ENCODE results near the gene GID8. TPM values are rescaled to one million over a fixed set of nuclear protein-coding genes. Genes with fewer than 3 reads are reported as not detected.

GID8 gene
- total and polyA plus RNA-seq, 2 of the 4 experiments (the other 2 are of a cell fraction): 21.5 to 33.9 TPM

- DNase-seq (no peak), ATAC-seq (ENCODE audit: low read depth) (no peak)
- Histone ChIP-seq H3K9ac (ENCODE audit: low read depth, low read length) (no peak overlapping the region), H3K9me3 (ENCODE audit: control insufficient read depth, insufficient read depth, low read length) (no peaks in the 10 kb centered on the region), H3K4me1 (ENCODE audit: control insufficient read depth, insufficient read depth, low read length) (peaks cover 15% of the 10 kb centered on the region), H3K27me3 (ENCODE audit: control insufficient read depth, insufficient read depth, low read length) (no peaks in the 10 kb centered on the region), H2BK5ac (ENCODE audit: low read depth, low read length, poor library complexity, severe bottlenecking) (no peak overlapping the region), H4K20me1 (ENCODE audit: insufficient read depth, low read length) (peaks cover 93% of the 10 kb centered on the region), H4K8ac (ENCODE audit: low read depth in 2 of 2, low read length in 2 of 2) (no peak overlapping the region), H3K56ac (ENCODE audit: extremely low read depth, insufficient read depth, low read length) (no peak overlapping the region), H2BK120ac (ENCODE audit: low read depth, low read length) (no peak overlapping the region), H2BK20ac (ENCODE audit: low read depth, low read length) (no peak overlapping the region), H3K79me1 (ENCODE audit: low read depth in 1 of 2, low read length in 2 of 2) (peaks cover 35 to 94% of the 10 kb centered on the region in 2 experiments), H2AK9ac (replicated peaks; ENCODE audit: low read depth, low read length, poor library complexity) (no peak overlapping the region), H2AFZ (replicated peaks; ENCODE audit: low read length, poor library complexity) (no peak overlapping the region), H2AK5ac (ENCODE audit: low read depth, low read length) (no peak overlapping the region), H4K5ac (ENCODE audit: low read depth, low read length) (no peak overlapping the region), H3K23ac (ENCODE audit: low read depth, low read length) (no peak overlapping the region), H3K9me1 (ENCODE audit: insufficient read depth, low read length) (peaks cover 15% of the 10 kb centered on the region), H3K4me3 (ENCODE audit: insufficient read depth, low read depth, low read length) (no peak overlapping the region), H3K4ac (ENCODE audit: low read depth, low read length) (no peak overlapping the region), H3K14ac (replicated peaks; ENCODE audit: low read depth, low read length) (no peak overlapping the region), H3K18ac (ENCODE audit: low read depth, low read length) (no peak overlapping the region), H2BK15ac (ENCODE audit: low read depth, low read length) (no peak overlapping the region), H3K27ac (ENCODE audit: insufficient read depth, low read length) (no peak overlapping the region), H4K91ac (ENCODE audit: insufficient read depth, low read depth, low read length) (no peak overlapping the region), H3K36me3 (ENCODE audit: control insufficient read depth, insufficient read depth, low read length) (peaks cover 69% of the 10 kb centered on the region), H3K4me2 (ENCODE audit: low read depth, low read length) (no peak overlapping the region)
- no TSS peak for BruUV-seq (replicated peaks)
- TF ChIP-seq RCOR1 (IDR thresholded peaks at IDR 0.05; ENCODE audit: insufficient replicate concordance, low read length): no peak
- no peak for TF ChIP-seq MAZ (IDR thresholded peaks at IDR 0.05; ENCODE audit: borderline replicate concordance, low read depth, low read length)
- TF ChIP-seq SMC3 (IDR thresholded peaks at IDR 0.05; ENCODE audit: low read depth, low read length): no peak
- TF ChIP-seq CEBPB (IDR thresholded peaks at IDR 0.05; ENCODE audit: low read depth, low read length): no peak
- no peak for TF ChIP-seq RAD21 (IDR thresholded peaks at IDR 0.05; ENCODE audit: low read length)
- no peak for TF ChIP-seq MAFK (IDR thresholded peaks at IDR 0.05; ENCODE audit: low read depth, low read length)
- TF ChIP-seq, protein P1, sequence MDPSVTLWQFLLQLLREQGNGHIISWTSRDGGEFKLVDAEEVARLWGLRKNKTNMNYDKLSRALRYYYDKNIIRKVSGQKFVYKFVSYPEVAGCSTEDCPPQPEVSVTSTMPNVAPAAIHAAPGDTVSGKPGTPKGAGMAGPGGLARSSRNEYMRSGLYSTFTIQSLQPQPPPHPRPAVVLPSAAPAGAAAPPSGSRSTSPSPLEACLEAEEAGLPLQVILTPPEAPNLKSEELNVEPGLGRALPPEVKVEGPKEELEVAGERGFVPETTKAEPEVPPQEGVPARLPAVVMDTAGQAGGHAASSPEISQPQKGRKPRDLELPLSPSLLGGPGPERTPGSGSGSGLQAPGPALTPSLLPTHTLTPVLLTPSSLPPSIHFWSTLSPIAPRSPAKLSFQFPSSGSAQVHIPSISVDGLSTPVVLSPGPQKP (IDR thresholded peaks at IDR 0.05; ENCODE audit: borderline replicate concordance, low read depth, low read length): no peak
- no peak for TF ChIP-seq MXI1 (IDR thresholded peaks at IDR 0.05; ENCODE audit: borderline replicate concordance, low read depth, low read length)
- TF ChIP-seq, protein P2, sequence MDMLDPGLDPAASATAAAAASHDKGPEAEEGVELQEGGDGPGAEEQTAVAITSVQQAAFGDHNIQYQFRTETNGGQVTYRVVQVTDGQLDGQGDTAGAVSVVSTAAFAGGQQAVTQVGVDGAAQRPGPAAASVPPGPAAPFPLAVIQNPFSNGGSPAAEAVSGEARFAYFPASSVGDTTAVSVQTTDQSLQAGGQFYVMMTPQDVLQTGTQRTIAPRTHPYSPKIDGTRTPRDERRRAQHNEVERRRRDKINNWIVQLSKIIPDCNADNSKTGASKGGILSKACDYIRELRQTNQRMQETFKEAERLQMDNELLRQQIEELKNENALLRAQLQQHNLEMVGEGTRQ (IDR thresholded peaks at IDR 0.05; ENCODE audit: low read depth, low read length): no peak
- no peak for TF ChIP-seq BHLHE40 (IDR thresholded peaks at IDR 0.05; ENCODE audit: low read depth, low read length)
- TF ChIP-seq POLR2A (IDR thresholded peaks at IDR 0.05; ENCODE audit: low read depth, low read length): no peak
- no peak for TF ChIP-seq FOS (IDR thresholded peaks at IDR 0.05; ENCODE audit: low read depth, low read length)
- no peak for TF ChIP-seq NFE2L2 (IDR thresholded peaks at IDR 0.05; ENCODE audit: low read depth, low read length)
- TF ChIP-seq, protein P3, sequence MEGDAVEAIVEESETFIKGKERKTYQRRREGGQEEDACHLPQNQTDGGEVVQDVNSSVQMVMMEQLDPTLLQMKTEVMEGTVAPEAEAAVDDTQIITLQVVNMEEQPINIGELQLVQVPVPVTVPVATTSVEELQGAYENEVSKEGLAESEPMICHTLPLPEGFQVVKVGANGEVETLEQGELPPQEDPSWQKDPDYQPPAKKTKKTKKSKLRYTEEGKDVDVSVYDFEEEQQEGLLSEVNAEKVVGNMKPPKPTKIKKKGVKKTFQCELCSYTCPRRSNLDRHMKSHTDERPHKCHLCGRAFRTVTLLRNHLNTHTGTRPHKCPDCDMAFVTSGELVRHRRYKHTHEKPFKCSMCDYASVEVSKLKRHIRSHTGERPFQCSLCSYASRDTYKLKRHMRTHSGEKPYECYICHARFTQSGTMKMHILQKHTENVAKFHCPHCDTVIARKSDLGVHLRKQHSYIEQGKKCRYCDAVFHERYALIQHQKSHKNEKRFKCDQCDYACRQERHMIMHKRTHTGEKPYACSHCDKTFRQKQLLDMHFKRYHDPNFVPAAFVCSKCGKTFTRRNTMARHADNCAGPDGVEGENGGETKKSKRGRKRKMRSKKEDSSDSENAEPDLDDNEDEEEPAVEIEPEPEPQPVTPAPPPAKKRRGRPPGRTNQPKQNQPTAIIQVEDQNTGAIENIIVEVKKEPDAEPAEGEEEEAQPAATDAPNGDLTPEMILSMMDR (conservative IDR thresholded peaks at IDR 0.05; ENCODE audit: low read depth, low read length): no peak
- no peak for TF ChIP-seq RFX5 (IDR thresholded peaks at IDR 0.05; ENCODE audit: low read depth, low read length)
- no peak for TF ChIP-seq CHD1 (IDR thresholded peaks at IDR 0.05; ENCODE audit: low read depth, low read length)
- intact Hi-C loops (cut with micrococcal nuclease) (no loop called here), in situ Hi-C loops (cut with MboI; ENCODE audit: low sequenced_read_pairs) (no loop called here), dilution Hi-C loops (cut with HindIII; ENCODE audit: low sequenced_read_pairs, unreplicated experiment) (no loop called here)
- ChIA-PET POLR2A (ENCODE audit: unreplicated experiment) (no interaction called here), CTCF (no interaction called here)
- WGBS, 2 experiments (ENCODE audit: extremely low coverage in 2 of 2, insufficient read length in 1 of 2): 93% methylated on average over 2 of the region's 11 CpGs; no CpG with 5 or more reads in 1 of the 2 experiments
Observed at GRCh38 chr20:62910217-62910766, 27.7 kb upstream of the GID8 start.

Measured in IMR-90 (cell line).